CD4-positive, alpha-beta T cell treated with Interferon gamma for 1 hour (primary cell): ENCODE results near the gene CDHR3.
"Not testable (repeated sequence)": the region's sequence is repeated elsewhere in the genome, so short reads cannot be mapped to it uniquely, and the experiment has no call there.

ENCODE experiments used
- DNase-seq: peaks from one replicate; pipeline ENCODE4 v3.0.0-alpha.2; 2020

CDHR3 gene

DNA sequence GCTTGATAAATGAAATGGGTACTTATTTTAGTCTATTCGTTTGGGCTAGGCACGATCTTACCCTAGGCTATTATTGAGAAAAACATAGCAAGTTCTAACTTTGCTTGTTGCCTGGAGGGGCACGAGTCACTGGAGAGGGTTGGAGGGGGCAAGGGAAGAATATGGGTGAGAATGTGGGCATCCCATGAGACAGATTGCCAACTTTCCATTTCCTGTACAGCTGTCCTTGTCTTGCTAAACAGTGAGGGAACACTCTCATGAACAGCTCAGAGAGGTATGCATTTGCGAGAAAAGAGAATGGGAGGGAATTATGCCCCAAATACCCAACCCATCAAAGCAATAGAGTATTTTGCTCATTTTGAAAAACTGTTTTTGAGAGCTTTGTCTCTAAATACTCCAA, 9.2 kb downstream of the CDHR3 start:
- DNase-seq: no peak

DNA sequence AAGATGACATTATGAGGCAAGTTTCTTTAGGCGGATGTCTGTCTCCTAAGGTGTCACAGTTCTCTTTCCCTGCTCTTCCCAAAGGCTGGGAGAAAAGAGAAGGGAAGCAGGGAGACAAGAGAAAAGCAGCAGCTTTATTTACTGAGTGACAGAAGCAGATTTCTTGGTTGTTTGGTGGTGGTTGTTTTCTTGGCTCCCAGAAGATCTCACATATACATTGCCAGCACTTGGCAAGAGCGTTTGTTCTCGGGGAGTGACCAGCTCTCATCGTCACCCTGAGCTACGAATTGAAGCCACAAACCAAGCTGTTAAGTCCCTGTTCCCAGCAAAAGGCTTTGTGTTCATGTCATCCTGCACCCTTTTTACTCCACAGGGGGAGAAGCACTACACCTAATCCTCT, 11.4 kb downstream of the CDHR3 start:
- DNase-seq: no peak

DNA sequence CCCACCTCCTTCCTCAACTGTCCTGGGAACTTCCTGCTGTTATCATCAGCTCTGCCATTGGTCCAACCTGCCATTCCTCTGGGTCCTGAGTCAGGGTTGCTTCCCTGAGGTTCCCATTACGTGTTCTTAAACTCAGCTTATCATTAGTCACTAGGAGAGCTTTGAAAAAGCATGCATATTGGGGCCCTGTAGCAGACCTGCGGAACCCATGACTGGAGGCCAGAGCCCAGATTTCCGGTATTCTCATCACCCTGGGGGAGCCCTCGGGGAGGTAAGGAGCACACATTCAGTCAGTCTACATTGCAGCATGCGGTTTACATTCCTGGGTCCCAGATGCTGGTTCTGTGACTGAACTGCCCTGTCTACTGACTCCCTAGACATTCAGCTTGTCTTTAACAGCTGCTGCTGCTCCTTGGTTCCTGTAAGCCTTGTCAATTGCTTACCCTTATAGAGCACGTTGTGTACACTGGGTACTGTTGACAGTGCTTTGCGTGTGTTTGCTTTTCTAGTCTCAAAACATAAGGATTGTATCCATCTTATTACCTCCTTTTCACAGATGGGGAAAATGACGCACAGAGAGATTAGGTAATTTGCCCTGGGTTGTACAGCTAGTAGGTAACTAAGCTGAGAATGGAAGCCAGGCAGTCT, 12.8 kb downstream of the CDHR3 start:
- no peak for DNase-seq

DNA sequence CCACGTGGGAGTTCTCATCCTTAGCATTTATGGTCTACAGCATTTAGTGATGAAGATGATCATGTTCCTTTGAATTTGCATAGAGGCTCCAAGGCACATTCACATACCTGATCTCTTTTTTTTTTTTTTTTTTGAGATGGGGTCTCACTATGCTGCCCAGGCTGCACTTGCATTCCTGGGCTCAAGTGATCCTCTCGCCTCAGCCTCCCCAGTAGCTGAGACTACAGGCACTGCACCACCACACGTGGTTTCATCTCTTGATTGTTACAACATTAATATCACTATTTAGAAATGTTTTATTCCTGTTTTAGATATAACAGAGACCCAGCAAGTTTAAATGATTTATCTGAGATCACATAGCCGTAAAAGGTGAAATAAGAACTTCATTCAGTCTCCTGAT, 13.8 kb downstream of the CDHR3 start:
- no peak for DNase-seq

DNA sequence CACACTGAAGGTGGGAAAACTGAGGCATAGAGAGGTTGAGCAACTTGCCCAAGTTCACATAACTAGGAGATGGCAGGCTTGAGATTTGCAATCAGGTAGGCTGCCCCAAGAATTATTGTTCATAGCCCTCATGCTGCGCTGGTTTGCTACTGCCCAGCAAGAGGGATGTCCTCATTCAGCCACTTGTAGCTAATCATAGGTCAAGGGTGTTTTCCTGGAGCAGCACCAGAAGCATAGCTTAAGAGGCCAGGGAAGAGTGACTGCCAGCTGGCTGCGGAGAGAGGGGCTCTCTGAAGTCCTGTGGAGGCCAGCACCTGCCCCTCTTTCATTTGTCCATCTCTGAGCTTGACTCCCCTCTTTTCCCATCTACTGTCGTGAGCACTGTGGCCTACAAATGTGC, 15.0 kb downstream of the CDHR3 start:
- DNase-seq: no peak

DNA sequence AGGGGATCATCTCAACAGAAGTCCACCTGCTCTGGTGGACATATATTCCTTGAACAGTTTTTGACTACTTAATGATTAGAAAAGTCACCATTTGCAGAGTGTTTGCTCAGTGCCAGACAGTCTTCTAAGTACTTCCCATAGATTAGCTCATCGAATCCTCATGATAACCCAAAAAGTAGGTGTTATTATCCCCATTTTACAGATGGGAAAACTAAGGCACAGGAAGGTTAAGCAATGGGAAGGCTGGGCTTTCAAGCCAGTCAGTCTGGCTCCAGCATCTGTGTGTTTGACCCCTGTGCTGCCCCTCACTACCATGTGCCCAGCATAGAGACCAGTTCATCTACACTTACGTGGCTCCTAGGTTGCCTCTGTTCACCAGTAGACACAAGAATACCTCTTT, 15.9 kb downstream of the CDHR3 start:
- DNase-seq: no peak

DNA sequence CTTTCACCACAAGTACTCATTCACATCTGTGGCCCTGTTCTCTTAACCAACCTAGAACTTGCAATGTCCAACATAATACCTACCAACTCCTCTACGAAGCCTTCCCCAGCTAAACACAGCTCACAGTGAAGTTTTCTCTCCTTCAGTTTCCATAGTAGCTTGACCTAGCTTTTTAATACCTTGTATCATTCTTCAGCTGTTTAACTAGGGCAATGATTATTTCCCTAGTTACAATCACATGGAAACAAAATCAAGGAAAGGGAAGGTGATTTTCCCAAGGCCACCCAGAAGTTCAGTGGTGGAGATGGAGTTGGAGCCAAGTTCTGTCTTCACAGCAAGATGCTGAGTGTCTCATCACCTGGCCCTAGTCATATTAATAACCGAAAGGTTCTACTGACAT, 16.3 kb downstream of the CDHR3 start:
- DNase-seq: no peak

DNA sequence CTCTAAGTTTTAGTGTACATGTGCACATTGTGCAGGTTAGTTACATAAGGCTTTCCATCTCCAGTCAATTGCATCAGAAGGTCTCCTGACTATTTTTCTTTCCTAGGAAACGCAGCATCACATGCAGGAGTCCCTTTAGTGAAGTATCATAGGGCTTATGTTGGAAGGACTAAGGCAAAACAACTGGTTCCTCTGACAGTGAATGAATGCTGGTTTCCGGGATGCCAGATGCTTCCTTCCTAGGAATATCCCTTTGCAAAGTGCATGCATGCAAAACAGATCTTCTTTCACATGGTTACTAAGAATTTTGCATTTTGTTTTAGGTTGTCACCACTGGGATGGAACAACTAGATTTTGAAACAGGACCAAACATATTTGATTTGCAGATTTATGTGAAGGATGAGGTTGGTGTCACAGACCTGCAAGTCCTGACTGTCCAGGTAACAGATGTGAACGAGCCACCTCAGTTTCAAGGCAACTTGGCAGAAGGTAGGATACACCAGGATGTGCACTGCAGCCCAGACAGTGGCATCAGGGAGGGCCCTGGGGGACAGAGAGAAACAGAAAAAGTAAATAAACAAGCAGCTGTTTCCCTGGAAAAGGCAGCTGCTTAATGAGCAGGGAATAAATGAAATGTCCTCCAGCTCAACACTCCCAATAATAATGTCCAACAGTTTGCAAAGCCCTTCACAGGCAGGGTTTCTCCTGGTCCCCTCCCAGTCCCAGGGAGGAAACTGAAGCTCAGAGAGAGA, 17.8 kb downstream of the CDHR3 start:
- no peak for DNase-seq

DNA sequence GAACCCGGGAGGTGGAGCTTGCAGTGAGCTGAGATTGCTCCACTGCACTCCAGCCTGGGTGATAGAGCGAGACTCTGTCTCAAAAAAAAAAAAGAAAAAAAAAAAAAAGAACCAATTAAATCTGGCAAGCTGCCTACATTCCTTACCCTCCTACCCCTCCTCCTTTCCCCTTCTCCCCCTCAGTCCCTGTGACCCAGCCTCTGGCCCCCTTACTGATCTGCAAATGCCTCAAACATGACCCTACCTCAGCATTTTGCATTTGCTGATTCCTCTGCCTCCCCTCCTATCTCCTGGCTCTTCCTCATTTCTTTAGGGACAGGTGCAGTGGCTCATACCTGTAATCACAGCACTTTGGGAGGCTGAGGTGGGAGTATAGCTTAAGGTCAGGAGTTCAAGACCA, 19.3 kb downstream of the CDHR3 start:
- DNase-seq: no peak

DNA sequence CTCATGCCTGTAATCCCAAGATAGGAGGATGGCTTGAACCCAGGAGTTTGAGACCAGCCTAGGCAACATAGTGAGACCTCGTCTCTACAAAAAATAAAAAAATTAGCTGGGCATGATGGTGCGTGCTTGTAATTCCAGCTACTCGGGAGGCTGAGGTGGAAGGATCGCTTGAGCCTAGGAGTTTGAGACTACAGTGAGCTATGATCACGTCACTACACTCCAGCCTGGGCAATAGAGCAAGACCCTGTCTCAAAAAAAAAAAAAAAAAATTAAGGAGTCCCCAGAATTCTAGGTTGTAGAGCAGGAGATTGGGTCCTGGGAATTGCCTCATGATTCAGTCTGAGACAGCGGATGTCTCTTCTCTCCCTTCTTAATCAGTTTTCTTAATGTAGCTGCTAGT, 21.7 kb downstream of the CDHR3 start:
- not testable (repeated sequence) for DNase-seq

DNA sequence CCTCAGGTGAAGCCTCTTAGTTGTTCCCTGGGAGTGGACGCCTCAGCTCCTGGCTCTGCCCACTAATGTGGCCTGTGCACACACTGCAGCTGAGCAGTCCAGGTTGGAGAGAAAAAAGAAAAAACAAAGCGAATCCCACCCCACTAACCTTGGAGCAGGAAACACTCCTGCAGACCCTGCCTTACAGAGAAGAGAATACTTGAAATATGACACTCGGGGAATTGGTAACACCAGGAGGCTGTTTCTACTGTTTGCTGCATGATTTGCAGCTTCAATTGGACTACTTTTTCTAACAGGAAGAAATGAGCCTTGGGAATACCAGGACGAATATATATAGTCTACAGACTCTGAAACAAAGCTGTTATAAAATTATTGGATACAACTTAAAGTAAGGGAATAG, 22.2 kb downstream of the CDHR3 start:
- DNase-seq: no peak

DNA sequence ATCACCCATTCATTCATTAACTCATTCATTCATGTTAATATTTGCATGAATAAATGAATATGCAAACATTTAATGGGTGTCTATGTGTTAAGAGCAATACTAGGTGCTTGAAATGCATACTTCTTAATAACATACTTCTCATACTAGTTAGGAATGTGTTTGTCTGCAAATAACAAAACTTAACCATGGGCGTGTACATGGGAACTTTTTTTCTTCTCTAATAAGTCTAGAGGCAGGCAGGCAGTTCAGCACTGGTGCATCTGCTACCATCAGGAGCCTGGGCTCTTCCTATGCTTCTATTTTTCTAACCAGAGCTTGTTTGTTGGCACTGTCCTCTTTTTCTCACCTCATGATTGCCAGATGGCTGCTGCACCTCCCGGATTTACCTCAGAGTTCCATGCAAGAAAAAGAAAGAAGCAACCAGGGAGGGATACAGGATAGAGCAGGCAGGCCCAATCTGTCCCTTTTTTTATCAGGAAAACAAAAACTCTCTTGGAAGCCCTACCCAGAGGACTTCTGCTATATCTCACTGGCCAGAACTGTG, 22.7 kb downstream of the CDHR3 start:
- no peak for DNase-seq

DNA sequence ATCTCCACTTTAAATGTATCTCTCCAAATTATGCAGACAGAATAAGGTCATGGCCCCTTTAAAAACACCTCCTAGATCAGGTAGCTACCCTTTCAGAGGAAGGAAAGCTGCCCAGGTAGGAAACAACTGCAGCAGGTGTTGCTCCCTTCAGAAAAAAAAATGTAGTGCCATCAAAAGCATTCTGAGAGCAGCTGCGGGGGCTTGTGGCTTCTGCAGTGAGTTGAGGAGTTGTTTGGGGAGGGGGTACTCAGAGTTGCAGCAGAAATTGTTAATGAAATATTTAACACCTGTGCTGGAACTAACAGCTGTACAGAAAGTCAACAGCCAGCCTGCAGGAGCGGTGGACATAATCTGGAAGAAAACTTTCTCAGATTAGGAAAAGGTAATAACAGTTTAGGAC, 24.0 kb downstream of the CDHR3 start:
- no peak for DNase-seq

DNA sequence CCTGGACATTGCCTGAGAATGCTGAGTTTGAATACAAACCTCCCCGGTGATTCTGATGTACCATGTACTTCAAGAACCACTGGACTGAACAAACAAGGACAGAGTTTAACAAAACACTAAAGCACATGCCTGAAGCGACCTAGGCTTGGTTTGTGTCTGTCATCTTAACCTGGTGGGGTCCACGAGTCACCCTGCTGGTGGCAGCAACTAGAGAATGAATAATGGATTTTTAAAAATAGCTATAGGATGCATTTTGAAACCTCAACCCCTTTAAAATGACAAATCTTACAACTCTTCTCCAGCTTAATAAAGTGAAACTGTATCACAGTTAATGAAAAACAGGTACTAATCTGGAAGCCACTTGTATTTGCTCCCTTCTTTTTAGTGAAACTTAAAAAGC, 25.2 kb downstream of the CDHR3 start:
- DNase-seq: no peak

DNA sequence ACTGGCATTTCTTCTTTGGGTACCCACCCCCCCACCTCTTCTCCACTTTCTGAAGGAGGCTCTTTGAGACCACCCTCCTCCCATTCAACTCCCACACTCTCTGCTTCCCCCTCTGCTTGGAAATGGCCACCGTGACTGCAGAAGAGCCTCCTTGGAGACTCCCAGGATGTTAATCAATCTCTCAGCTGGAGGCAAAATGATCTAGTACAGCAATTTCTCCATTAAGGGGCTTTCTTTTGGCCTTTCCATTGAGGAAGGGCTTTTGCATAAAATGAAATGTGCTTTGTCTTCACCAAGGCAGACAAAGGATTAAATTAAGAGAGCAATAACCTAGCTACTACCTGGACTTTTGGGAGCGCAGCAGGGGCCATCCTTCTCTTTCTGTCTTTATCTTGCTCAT, 26.1 kb downstream of the CDHR3 start:
- DNase-seq: no peak

DNA sequence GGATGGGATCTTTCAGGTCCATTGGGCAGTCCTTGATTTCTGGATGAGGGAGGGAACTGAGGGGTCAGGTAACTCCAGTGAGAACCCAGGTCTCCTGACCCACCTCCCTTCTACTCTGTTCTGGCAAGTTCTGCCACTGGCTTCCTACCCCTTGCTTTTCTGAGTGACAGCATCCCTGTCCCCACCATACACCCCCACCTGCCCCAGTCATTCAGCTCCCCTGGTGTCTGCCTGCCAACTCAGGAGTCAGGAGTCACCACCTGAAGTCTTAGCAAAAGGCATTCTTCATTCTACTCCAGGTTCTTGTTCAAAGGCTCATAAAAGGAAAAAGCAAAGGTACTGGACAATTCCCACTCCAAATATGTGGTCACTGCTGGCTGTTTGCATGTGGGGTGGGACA, 26.6 kb downstream of the CDHR3 start:
- DNase-seq: no peak

DNA sequence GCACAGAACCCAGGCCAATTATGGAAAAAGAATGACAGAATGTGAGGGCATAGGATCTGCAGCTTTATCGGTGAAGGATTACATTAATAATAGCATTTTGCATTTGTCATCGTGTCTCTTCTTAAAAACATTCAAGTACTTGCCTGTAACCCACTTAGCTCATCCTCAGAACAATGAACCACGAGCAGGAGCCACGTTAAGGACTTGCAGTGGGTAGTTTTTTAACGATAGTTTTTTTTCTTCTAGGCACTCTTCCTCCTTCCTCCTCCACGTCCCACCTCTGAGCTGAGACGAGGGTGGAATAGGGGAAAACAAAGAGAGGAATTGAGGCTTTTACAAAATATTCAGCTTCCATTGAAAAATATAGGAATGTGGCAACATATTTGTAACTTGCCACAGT, 27.1 kb downstream of the CDHR3 start:
- DNase-seq: no peak

DNA sequence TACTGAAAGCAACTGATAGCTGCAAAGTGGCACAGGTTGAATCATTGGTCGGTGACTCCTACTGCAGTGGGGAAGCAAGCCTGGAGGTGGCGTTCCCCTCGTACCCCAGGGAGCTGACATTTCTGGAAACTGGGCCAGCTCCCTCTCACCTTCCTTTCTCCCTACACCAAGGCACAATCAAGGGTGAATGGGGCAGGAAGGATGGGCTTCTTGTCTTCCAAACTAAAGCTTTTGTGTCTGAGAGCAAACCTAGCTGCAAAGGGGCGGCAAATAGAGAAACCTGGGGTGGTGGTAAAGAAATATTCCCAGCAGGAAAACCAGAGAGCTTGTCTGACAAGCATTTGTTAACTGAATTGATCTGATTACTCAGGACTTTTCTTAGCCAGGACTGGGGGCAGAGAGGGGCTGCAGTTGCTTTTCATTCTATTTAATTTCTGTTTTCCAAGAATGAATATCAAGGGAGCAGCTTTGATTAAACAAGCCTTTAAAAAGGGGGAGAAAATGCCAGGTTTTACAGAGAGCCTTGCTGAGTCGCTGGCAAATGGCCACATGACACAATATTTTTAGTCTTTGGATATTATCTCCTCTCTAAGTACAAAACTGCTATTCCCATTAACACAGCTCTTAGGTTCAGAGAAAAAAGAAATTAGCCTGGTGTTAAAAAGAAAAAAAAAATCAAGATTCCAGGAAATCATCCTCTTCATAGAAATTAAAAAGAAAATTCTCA, 27.8 kb downstream of the CDHR3 start:
- DNase-seq: no peak

DNA sequence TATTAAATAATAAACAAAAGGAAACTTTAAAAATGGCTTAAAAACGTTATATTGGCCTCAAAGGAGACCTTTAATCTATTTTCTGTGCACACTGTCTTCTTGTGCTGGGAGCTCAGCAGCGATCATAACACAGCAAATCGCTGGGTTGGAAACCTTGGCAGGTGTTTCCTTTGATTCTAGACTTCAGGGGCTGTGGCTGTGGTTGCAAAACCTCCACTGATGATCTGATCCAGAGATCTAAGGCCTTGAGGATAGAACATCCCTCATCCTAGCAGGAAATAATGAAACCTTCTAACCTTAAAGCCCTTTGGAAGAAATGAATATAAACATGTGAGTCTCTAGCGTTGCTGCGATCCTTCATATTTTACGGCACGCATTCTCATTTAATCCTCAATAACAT, 29.8 kb downstream of the CDHR3 start:
- no peak for DNase-seq

DNA sequence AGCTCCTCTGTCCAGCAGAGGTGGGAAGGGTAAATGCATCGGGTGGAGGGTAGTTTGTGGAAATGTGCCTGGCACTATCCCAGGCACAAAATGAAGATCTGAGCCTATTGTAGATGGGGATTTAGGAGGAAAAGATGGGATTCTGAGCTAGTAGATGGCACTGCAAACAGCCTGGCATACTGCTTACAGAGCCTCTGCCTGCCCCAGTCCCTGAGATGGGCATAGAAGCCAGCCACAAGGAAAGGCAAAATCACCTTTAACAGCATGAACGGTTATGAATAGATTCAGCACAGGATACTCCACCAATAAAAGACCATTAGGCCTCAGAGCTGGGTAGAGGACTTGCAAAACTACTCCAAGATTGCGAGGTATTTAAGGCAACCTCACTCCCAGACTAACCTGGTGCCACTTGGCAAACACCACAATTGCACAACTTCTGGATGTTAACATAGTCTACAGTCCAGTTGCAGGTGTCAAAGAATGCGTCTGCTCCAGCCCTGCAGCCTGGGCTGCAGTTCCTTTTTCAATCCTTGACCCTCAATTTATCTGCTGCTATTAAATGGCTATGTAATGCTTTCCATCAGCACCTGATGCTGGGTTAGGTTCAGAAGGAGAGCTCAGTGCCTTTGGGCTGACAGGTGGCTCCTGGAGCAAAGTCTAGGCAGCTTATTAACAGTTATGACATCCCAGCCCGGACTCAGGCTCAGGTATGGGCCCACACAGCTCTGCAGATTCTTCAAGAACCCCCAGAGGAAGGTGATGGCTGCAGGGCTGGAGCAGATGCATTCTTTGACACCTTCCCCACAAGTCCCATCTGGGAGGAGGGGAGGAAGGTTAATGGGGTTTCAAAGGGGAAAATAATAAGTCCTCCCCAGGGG, 34.0 kb downstream of the CDHR3 start:
- DNase-seq: no peak

DNA sequence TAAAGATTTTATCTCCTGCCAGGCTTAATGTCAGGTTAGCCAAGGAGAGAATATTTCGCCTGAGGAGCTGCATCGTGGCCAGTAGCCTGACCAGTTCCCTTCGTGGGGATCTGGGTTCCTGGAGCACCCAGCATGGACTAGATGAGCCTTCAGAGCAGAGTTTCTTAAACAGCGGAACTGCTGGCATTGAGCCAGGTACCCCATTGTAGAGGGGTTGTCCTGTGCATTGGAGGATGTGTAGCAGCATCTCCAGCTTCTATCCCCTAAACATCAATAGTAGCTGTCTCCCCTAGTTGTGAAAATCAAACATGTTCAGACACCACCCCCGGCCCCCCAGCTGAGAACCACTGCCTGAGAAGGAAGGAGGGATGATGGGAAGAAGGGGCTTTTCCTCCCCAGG, 36.2 kb downstream of the CDHR3 start:
- DNase-seq: no peak

DNA sequence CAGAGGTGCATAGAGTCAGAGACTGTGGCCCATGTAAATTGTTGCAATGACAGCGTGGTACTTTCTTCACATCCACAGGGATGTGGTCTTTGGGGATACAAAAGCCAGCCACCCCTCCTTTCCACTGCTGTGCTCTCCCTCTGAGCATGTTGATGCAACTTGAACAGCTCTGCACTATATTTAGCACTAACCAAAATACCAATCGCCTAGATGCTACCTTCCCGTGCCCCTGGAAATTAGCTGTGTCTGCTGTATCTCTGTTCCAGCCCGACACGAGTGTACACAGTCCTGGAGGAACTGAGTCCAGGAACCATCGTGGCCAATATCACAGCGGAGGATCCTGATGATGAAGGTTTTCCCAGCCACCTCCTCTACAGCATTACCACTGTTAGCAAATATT, 38.1 kb downstream of the CDHR3 start:
- DNase-seq: no peak

DNA sequence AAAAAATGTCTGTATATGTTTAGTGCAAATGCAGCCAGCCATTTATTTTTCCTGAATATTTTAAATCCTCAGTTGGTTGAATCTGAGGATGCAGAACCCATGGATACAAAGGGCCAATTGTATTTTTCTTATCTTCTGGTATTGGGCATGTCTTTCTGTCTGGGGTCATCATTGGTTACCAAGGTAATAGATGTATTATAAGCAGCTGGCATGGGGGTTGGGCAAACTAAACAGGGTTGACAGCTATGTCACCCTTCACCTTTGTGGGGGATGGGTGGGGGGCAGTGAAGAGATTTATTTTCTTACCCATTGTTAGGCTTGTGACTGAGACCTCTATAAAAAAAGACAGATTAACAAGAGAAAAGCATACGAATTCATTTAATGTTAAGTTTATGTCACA, 38.8 kb downstream of the CDHR3 start:
- DNase-seq: no peak
